ENCODE measurements around the gene PAK1.
"Not testable (repeated sequence)": the region's sequence is repeated elsewhere in the genome, so short reads cannot be mapped to it uniquely, and the experiment has no call there.

PAK1 gene

DNA sequence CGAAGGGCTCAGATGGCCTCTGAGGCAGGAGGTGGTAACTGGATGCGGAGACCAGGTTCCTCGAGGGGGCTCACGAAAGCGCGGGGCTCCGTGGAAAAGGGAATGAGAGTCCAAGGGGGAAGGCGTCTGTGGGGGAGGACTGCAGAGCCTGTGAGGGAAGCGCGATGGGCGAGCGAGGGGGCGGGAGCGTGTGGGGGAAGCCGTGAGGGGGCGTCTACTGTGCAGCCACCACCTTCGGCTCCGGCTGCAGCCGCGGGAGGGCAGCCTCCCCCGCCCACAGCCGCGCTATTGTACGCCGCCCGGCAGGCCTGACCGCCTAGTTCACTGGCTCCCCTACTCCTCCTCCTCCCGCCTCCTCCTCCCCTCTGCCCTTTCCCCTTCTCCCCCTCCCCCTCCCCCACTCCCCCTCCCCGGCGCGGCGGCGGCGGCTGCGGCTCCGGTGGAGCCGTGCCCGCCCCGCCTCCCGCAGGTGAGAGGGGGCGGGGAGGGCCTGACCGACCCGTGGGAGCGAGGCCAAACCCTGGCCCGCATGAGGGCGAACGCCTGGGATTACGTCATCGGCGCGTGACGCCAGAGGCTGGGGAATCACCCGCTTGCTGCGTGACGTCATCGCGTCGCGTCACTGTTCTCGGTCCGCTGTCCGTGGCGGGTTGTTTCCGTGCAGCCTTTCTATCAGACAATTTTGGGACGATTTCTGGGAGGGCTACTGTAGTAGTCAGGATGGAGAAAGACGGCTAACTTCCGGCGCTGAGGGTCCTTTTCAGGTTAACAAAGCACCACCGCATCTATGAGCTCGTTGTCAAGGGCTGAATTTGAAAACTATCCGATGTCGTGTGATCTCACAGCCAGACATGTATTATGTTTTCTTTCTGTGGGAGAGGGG, at the start of gene PAK1:
TSS of gene PAK1 (minus strand) at position 294 of the 883 bp plus-strand sequence. CDS start 81,574 bp downstream, outside the sequence.
- DNase-seq = peak; percentile 86

DNA sequence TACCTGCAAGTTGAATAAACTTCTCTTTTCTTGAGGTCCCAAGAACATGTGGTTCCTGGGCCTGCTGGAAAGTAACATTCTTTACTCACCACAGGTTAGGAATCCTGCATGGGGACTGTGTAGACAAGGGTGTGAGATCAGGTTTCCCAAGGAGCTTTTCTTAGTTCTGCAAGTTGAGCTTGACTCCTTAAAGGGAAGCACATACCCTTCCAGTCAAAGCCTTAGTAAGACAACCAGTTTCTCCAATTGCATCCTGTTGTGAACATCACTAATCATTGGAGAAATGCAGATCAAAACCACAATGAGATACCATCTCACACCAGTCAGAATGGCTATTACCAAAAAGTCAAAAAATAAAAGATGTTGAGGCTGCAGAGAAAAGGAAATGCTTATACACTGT, 48.3 kb upstream of the PAK1 start:
- DNase-seq = no peak

- no peak for DNase-seq
These were observed 46.0 kb upstream of the PAK1 start for GRCh38 chr11:77519847-77520246.

DNA sequence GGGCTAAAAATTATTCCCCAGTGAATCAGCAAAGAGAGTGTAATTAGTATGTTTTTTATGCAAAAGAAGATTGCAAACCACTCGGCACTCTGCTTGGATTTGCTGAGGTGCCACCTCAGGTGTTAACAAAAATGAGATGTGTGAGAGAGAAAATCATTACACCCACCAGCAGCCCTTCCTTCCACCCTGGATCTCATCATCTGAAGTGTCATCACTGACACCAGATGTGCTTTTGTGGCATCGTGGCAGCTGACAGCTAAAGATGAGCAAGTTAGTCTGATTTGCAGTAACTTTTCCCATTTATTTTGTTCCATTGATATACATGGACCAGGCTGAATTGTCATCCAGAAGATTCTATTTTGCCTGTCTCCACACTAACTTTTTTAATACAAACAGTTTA, 44.6 kb upstream of the PAK1 start:
- DNase-seq = no peak

DNA sequence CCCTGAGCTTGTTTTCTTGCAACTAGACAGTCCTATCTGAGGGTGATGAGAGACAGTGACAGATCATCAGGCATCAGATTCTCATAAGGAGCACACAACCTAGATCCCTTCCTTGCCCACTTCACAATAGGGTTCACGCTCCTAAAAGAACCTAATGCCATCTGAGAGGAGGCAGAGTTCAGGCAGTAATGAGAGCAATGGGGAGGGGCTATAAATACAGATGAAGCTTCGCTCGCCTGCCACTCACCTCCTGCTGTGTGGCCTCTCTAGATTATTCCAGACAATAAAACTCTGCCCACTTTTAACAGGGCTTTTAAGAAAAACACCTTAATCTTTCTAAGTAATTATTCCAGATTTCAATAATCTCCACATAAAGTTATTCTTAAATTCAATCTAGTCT, 43.9 kb upstream of the PAK1 start:
- no peak for DNase-seq

DNA sequence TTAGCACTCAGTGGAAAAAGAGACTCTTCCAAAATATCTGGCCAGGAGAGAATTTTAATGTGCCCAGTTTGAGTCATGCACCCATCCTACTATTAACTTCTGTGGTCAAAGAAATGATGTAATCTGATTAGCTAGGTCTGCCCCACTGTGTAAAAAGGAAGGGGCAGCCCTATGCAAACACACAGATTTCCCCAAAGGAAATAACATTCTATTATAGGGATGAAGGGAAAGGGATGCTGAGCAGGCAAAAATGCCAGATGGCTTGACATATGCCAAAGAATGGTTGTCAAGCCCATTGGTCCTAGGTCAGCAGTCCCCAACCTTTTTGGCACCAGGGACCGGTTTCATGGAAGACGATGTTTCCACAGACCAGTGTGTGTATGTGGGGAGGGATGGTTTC, 43.3 kb upstream of the PAK1 start:
- DNase-seq = no peak

- no peak for DNase-seq
These were observed 41.6 kb upstream of the PAK1 start for GRCh38 chr11:77515483-77515882.

GRCh38 chr11:77515063-77515462, 41.2 kb upstream of the PAK1 start:
- DNase-seq = no peak

- DNase-seq = no peak
These were observed 38.2 kb upstream of the PAK1 start for GRCh38 chr11:77512092-77512491.

DNA sequence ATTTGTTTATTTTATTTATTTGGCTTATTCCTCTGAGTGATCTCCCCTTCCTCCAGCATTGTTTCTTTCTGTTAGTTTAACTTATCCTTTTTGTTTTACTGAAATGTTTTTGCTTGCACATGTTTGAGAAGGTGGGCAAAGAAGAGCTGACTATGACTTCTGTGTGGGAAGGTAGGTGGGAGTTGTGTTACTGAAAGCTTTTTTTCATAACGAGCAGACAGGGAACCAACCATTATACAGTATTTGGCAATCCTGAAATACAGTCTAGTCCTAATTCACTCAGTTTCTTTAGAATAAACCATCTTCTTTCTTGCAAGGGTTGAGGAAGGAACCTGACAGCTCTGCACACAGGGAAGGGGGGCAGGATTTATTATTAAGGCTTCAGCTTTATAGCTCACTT, 37.0 kb upstream of the PAK1 start:
- DNase-seq = no peak

DNA sequence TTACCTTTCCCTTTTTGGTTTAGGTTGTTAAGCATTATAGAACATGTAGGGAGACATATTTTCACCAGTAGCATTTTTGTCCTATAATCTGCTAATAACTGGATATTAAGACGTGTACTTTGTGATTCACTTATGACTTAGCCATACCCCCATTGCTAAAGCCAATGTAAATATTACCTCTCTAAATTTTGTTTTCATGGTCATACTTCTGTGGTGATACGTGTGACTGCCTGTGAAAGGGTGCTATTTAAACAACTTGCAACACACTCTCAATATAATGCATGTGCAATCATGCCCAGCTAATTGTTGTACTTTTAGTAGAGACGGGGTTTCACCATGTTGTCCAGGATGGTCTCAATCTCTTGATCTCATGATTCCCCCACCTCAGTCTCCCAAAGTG, 36.2 kb upstream of the PAK1 start:
- DNase-seq = no peak

DNA sequence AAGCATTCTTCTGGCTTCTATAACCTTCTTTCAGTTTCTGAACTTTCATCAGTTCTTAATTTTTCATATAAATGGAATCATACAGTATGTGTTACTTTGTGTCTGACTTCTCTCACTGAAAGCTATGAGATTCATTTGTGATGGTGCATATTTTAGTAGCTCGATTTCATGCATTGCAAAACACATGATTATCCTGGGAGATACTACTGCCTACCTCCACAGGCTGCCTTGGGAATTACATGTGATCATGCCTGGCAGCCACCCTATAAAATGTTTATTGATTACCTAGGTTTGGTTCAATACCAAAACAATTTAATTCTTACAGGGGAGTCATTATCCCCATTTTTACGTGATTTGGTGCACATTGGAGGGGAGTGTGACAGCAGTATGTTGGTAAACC, 34.1 kb upstream of the PAK1 start:
- no peak for DNase-seq

DNA sequence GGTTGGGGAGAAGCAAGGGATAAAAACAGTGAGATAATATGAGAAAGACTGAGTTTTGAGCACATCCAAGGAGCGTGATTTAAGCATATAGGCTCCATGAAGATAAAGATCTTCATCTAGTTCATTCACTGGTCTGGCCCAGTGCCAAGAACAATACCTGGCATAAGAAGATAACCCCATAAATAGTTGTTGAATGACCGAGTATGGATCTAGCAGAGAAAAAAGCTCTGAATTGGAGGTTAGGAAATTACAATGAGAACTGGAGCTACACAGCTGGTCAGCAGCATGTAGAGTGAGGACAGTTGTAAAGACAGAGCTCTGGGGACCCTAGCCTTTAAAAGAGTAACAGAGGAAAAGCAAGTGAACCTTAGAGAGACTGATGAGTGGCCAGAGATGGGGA, 33.0 kb upstream of the PAK1 start:
- no peak for DNase-seq

DNA sequence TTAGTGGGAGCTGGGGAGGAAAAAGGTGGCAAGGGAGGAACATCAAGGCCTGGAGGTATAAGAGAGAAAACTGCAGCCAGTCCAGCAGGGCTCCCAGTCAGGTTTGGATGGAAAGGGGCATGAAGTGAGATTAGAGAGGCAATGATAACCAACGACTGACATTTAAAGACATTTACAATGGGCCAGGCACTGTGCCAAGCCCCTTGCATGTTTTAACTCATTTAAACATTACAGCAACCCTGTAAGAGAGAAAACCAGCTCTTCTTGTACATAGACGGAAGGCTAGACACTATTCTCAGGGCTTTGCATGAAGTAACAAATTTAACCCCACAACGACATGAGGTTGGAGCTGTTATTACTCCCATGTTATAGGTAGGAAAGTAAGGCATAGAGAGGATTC, 32.1 kb upstream of the PAK1 start:
- no peak for DNase-seq

DNA sequence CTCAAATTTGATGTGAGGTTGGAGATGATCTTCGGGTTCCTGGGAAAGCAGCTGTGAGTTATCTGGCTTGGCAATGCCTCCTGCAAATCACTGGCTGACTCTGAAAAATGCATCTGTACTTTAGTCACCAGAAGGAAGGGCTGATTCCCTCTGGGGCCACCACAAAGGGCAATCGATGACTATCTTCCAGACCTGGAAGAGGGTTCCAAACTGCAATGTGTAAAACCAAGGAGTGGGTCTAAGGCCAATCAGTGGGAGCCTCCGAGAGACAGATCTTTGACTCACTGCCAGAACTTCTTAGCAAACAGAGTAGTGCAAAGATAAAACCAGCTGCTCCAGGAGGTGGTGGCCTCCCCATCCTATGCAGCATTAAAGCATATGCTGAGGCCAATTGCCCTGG, 29.1 kb upstream of the PAK1 start:
- DNase-seq = no peak

GRCh38 chr11:77502346-77502905, 28.5 kb upstream of the PAK1 start:
- DNase-seq = no peak

- no peak for DNase-seq
These were observed 27.9 kb upstream of the PAK1 start for GRCh38 chr11:77501758-77502157.

DNA sequence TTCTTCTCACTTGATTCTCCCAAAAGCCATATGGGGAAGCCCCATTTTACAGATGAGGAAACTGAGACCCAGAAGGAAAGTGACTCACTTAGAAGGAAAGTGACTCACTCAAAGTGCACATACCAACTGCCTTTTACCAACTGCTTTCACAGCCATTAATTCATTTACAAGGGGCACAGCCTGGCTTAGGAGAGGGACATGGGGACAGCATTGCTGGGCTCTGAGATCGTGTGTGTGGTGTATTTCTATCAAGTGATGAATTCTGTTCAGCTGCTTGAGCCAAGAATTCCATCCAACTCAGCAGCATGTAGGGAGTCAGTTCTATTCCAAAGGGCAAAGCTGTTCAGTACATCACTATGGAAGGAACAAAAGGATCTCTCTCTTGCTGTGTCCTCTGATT, 23.5 kb upstream of the PAK1 start:
- DNase-seq = no peak

- DNase-seq = no peak
These were observed 21.6 kb upstream of the PAK1 start for GRCh38 chr11:77495526-77495925.

GRCh38 chr11:77490035-77490434, 16.1 kb upstream of the PAK1 start:
- DNase-seq = not testable (repeated sequence)

DNA sequence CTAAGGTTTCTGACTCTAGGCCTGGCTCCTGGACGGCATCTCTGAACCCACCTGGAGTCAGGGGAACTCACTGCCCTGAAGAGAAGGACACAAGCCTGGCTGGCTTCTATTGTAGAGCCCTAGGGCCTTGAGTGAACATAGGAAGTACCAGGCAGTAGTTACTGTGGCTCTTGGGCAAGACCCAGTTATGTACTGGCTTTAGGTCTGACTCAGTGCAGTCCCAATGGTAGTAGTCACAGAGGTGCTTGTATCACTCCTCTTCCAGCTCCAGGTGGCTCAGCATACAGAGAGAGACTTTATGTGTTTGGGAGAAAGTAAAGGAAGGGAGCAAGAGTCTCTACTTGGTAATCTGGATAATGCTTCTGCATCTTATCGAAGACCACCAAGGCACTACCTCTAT, 13.9 kb upstream of the PAK1 start:
- DNase-seq = no peak

GRCh38 chr11:77479746-77480352, 6.0 kb upstream of the PAK1 start:
- DNase-seq = no peak

GRCh38 chr11:77475206-77475605, 1.3 kb upstream of the PAK1 start:
- no peak for DNase-seq

DNA sequence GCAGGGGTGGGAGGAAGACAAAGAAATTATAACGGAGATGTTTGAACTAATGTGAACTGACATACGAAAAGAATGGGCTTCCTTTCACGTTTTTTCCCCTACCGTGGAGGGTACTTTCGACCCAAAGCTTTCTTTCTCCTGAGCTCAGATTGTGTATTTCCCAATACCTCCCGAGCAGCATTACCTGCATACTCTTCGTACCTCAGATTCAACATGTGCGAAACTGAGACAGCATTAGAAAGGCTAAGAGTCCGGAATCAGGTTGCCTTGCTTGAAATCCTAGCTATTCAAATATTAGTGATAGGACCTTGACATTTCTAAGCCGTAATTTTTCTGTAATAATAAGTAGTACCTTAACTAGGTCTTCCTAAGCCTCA, 778 bp upstream of the PAK1 start:
- DNase-seq = no peak

All from left hindlimb (tissue), 1 donor.